Middle frontal gyrus (tissue), 1 donor: Measurements from ENCODE around the gene HCN1.

Source experiments
- DNase-seq: peaks from one replicate; pipeline ENCODE4 v3.0.0-alpha.2; 2015; ENCODE audit warnings: low spot score; ENCODE audit errors: extremely low spot score

HCN1 gene

DNA sequence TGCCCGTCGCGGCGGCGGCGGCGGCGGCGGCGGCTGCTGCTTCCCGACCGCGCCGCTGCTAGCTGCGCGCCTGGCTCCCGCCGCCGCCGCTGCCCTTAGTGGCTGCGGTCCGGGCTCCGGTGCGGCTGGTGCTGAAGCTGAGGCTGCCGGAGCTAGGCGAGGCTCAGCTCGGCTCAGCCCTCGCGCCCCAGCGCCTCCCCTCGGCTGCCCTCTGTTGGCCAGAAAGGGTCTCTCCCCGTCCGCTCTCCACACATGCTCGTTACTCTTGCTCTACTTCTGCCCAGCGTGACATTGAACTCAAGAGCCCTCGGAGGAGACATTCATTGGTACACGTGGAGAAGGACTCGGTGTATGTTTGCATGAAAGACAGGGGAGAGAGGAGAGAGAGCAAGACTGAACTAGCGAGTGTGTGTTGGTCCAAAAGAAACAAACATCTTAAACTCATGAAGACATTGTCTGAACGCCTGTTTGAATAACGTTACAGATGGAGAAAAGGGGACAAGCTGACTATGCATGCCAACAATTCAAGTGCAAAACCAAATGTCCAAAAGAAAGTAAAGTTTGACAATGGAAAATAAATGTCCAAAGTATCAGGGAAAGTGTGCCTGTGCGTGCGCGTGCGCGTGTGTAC is at the start of gene HCN1:
TSS of gene HCN1 (minus strand) at position 175 of the 631 bp plus-strand sequence.
- DNase-seq = peak; percentile 76

DNA sequence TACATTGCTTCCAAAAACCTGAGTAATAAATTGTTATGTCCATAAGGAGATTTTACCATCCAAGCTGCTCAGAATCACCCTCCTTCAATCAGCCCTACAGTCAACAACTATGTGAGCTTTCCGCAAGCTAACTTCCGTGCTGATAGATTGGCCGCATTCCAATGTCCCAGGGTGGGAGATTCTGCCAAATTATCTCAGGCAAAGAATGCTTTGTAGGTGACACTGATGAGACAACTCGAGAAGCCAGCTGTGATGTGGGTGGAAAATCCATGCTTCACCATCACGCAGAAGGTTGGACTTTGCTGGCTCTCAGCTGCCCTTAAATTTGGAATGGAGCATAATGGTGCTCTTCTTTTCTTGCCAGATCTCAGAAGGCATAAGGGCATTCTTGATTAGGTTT is 44.9 kb upstream of the HCN1 start:
- no peak for DNase-seq

DNA sequence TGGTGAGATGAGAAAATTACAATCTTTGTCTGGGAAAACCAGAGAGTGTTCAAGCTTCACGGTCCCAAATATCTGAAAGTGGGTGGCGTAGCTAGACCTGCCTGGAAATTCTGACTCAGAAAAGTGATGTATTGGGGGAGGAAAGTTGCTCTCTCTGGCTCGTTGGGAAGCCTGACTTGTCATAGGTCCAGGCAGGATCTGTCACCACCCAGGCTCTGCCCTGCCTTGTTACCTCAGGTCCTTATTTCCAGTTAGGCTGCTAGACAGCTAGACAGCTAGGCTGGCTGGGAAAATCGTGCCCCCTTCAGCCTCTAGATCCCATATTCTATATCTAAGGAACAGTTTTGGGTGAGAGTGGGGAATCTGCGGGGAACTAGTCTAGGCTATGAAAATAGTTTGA is 41.0 kb upstream of the HCN1 start:
- no peak for DNase-seq

DNA sequence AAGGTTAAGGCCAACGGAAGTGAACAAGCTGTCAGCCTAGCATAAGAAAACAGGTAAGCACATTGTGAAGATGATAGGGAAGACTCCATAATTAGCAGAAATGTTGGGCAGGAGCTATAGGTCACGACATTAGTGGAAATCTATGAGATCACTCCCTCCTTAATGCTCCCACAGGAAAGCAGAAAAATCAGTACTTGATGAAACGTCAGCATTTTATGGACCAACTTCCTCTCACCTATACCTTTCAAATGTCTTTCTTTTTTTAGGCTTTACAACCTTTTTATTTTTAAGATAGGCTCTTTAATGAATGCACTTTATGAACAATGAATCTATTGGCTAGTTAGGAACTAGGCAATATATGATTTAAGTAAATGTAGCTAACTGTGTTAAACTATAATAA is 29.4 kb upstream of the HCN1 start:
- no peak for DNase-seq

DNA sequence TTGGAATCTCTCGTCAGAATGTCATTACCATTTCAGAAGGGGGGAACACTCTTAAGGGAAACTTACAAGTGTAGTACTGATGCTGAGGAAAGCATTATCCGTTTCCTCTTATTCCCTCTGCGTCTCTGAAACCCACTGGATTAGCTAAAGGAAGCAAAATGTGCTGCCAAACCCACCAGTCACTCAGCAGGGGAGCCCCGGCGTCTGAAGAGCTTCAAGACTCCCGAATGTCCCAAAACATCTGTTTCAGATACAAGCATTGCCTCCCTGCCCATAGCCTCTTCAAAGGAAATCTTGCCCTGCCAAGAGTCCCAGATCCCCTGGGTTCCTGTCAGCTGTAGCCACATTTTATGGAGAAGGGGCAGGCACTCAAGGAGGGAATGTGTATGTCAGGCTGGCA is 1.0 kb upstream of the HCN1 start:
- no peak for DNase-seq

DNA sequence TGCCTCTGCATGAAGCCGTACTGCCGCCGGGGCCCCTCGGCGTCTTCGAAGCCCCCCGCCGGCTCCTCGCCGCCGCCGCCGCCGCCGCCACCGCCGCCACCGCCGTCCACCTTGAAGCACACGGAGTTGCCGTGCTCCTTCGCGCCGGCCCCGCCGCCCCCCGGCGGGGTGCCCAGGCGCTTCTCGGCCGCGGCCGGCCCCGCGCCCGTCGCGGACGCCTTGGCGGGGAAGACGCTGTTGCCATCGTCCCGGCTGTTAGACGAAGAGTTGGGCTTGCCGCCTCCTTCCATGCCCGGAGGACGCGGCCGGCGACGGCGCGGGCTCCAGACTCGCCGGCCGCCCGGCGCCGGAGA is 400 bp downstream of the HCN1 start:
- no peak for DNase-seq

DNA sequence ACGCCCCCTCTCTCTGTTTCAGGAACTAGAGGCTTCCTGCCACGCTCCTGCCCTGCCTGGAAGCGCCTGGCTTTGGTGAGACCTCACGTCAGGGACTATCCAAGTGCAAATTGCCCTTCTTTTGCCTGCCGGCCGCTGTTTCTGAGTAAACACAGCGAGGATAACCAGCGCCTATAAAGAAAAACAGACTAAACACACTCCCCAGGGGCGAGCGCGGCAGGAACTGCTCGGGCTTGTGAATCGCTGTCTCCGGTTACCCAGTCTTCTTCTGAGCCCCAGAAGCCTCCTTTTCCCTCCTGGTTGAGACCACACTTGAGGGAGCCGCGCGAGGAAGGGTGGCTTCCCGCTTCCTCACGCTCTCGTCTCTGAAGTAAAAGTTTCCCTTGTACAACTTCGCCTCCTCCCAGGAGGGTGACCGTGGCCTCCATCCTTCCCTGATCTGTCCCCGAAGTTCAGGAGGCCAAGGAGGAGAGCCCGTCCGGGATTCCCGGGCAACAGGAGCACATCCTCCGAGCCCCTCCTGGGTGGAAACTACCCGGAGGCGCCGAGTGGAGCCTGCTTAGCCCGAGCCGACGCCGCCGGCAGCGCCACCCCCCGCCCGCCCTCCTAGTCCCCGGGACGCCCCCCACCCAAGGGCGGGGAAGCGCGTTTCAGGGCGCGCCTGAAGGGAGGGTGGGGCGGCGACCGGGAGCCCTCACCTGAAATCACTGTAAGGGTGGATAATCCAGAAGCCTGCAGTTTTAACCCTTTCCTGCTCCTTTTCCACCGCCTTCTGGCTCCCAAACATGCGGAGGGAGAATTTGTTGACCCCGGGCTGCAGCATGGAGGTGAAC is 993 bp downstream of the HCN1 start:
- no peak for DNase-seq

DNA sequence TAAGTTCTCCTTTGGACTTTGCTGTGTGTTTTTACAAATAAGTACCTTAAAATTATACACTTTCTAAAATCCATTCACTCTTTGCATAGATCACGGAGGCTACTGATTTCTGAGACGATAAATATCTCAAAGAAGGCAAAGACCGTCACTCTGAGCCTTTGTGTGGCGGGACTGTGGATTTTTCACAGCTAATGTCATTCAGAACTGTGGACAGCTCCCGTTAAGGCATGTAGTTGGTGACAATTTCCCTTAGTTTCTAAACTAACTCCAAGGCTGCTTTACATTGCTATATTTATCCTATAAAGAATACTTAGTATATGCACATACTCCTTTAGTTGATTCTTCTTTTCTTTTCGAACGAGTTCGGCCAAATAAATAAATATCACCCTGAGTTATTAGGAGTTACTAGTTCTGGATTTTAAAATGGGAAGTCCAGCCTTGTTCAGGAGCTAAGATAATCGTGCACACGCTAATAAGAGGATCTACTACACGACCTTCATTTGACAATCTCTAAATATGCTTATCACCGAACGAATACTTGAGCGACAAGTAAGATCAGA is 1.8 kb downstream of the HCN1 start:
- DNase-seq = no peak

DNA sequence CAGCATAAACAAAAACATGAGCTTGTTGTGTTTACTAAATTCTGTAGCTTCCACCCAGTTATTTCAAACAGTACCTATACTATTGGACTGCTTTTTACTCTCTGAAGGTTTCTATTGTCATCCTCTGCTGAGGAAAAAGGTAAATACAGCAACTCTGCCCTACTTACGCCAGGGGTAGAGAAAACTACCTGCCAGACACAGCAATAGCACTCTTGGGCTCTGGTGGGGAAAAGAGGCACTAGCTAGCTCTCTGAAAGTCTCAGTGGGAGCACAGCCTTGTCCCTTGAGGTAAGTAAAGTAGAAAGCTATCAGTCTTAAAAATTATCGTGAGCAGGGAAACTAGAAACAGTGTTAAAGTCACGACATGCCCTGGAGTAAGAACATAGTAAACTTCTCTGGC is 3.7 kb downstream of the HCN1 start:
- no peak for DNase-seq

DNA sequence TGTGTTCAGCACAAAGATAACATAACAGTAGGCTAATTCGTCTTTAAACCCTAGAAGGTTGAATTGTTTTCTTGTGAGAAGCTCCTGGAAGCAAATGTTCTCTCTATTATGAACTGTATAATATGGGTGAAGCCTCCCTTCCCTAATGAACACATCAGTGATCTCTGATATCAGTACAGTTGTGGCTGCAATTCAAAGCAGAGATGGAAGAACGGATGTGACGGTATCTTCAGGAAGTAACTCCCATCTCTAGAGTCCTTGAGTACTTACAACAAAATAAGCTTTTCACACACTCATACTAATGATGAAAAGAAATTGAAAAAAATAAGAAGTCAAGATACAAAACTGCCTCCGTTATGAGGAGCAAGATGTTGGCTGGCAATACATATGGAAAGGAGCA is 4.5 kb downstream of the HCN1 start:
- no peak for DNase-seq

DNA sequence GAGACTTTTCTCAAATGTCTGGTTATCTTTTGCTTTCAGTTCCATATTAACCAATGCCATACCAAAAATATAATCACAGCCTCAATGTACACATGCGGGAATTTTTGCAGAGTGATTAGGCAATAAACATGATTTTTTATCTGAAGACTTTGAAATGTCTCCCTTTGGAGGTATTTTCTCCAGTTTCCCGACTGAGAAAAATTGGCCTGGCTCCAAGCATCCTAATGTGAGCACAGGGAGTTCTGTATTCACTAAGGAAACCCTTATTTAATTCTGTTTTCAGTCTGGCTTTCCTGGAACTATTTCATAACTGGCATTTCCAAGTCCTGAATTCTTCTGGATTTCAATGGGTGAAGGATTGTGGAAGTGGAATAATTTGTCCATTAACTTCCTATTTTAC is 8.5 kb downstream of the HCN1 start:
- DNase-seq = no peak

DNA sequence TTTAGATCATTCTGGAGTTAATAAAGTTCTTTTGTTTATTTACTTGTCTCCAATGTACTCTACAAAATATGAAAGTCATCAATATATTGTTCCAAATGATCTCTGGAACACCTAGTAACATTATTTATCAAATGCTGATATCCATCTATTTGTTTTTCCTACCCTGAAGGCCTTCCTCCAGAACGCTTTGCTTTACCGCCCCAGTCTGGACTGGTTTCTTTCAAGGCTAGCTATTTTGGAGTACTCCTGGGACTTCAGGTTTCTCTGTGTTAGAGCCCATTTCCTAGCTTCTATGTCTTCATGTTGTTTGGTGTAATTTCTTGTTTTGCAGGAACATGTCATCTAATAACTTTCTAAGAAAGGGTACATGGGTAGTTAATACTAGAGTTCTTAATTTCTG is 9.6 kb downstream of the HCN1 start:
- DNase-seq = no peak

DNA sequence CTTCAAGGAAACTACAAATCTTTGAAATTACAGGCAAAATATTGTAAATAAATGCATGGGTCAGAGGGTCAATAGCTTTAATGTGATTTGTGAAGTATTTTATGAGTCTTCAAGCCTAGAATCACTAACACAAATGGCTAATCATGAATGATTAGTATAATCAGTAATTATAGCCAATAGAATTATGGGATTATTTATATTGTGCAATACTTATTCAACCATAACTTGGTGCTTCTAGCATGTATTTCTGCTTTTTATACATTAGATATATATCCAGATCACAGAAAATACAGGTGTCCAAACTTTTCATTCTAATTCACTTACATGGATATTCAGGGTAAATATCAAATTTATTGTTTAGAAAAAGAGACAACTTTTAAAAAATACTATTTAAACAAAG is 12.1 kb downstream of the HCN1 start:
- no peak for DNase-seq

DNA sequence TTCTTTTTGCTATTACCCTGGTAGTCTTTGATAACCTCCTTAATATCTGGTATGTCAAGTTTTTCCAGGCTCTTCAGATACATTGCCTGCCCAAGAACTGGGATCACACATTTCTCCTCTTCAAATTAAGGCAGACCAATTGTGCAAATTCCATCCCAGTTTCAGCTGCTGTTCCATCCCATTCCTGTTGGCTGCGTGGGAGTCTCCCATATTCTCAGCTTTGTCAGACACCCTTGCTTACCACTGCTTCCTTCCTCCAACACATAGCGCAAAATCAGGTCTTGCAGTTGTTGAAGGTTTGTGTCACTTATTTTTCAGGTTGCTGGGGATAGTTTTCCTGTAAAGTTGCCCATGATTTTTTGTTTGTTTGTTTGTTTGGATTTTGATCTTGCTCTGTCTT is 15.2 kb downstream of the HCN1 start:
- DNase-seq = no peak

DNA sequence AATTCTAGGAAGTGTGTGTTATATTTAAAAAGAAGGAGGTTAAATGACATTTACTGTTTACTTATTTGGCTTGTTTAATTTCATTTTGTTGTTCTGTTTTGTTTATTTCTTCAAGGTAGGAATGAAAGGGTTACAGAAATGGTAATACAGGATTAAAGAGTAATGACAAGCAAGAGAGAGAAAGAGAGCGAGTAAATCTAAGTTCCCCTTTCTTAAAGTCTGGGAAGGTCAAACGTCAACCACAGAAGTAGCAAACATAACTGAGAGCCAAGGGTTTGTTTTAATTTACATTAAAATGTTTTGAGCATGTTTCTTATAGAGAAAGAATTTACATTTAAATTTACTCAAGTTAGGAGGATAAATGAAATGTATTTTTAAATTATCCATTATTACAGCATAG is 18.7 kb downstream of the HCN1 start:
- no peak for DNase-seq

DNA sequence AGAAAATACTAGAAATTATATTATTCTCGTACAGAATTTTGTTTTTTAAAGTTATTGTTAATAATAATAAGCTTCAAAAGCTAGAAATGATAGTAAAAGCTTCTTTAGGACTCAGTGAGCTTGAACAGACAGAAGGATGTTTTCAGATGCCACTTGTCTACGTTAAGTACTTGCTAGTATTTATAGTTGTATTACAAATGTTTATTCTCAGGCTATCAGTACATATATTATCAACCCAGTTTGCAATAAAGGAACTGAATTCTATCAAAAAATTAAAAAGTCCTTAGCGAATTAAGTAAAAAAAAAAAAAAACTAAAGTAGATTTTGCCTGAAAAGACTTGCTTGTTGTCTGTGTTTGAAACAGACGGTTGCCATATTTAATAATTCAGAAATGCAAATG is 23.9 kb downstream of the HCN1 start:
- DNase-seq = no peak

DNA sequence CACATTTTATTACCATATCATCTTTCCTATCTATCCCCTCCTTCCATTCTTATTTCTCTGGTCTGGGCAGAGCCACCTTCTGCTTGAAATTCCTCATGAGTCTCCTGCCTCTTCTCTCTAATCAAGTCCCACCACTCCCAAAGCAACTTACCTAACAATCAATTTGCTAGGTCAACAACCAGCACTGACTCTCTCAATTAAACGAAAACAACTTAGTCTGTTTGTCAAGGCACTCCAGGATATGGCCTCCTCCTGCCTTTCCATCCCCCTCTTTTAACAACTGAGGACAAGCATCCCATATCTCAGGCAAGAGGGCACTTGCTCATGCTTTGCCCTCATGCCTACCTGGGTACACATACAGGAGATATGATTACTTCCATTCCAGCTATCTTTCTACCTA is 47.4 kb downstream of the HCN1 start:
- no peak for DNase-seq

DNA sequence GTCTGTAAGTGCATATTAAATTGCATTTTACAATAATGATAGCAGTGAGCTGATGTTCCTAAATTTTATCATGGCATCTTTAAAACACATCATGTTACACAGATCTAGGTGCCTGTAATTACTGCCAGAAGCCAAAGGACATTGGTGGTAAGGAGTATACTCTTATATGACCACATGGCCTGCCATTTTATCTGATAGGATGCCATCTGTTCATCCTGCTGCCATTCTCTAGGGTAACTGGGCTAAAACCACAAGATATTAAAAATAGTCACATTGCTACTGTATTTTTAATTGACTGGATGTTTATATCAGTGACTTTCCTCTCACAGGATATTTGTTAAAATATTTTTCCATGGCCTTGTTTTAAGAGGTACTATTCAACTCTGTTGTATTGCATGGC is 53.1 kb downstream of the HCN1 start:
- no peak for DNase-seq

DNA sequence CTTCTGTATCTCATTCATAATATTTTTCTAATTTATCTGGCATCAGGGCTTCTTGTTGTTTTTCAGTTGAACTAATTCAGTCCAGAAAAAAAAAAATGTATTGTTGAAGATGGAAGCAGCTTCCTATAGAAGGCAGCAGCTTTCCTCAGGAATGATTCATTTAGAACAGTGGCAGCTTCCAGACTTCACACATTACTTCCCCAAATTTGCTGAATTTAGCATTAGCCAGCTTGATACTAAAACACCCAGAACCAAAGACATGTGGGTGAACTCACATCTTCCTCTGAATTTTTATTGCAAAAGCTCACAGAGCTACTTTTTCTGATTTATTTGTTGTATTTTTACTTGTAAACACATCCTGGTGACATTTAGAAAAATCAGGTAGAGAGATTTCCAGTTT is 53.8 kb downstream of the HCN1 start:
- peak; percentile 45 for DNase-seq

DNA sequence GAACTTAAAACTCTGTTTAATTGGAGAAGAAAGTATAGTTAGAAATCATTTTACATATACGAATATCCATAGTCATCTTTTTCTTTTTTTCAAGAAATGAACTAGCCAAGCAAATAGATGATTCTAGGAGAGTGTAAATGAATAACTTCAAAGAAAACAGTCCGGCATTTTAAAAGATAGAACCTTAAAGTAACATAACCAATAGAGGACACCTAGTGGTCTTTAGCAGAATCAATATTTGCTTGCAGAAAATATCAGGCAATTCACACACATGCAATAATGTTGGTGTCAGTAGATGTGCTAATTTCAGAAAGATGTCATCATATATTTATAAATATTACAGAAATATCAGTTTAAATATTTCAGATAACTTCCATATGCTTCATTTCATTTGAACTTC is 57.1 kb downstream of the HCN1 start:
- no peak for DNase-seq

DNA sequence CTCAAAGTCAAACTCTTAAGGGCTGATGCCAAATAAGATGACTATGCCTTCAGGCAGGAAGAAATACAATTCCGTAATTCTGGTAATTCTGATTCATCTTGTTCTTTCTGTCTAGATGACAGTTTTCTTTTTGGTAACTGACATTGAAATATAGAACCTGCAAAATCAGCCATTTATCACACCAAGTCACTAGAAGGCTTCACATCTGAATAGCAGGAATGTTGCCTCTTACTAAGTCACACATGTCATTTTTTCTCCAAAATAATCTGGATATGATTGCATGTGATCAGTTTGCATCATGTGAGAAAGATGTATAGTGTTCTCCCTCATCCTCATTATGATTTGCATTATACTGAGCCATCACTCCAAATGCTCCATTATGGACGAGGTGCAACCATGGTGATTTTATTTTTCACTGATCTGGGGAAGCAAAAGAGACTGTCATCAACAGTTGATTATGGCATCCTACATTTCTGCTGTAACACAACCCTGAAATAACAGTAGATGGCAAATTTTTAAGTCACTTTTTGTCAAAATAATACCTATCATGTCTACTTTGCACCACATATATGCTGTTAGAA is 69.0 kb downstream of the HCN1 start:
- DNase-seq = no peak

DNA sequence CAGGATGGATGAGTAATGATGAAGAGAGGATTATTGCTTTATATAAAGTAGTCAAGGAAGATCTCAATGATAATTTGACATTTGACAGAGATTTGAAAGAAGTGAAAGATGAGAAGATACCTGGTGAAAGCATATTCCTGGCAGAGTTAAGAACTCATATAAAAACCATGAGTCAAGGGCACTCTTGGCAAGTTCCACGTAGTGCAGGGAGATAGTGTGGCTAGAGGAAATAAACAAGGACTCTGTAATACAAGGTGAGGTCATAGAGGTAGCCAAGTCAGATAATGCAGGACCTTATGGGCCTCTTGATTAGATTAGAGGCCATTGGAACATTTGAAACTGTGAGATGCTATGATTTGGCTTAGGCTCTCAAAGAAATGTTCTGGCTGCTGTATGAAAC is 72.3 kb downstream of the HCN1 start:
- no peak for DNase-seq

DNA sequence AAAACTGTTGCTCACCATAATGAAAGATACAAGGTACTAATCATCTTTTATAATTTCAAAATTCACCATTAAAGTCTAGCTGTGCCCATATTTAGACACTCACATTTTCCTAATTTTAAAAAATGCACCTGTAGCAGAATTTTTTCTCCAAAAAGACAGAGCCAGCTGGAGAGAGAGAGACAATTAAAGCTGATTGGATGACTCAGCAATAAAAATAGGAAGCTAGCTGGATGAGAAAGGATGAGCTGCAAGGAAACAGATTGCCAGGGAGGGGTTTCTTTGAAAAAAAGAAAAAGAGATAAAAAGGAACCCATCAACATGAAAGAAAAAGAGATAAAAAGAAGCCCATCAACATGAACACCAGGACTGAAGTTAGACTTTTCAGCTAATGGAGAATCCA is 73.8 kb downstream of the HCN1 start:
- DNase-seq = no peak
